NT2/D1 (cell line): ENCODE results near the gene COX6A2.

ENCODE experiments used
- SUZ12 ChIP-seq: IDR thresholded peaks from 2 replicates; pipeline ENCODE4 v1.6.1; 2011; ENCODE audit not compliant: insufficient read length, insufficient read depth; ENCODE audit errors: extremely low read depth
- ZNF274 ChIP-seq: IDR thresholded peaks from 2 replicates; pipeline ENCODE4 v1.6.1; 2011; ENCODE audit warnings: mild to moderate bottlenecking, low read depth, low read length

DNA sequence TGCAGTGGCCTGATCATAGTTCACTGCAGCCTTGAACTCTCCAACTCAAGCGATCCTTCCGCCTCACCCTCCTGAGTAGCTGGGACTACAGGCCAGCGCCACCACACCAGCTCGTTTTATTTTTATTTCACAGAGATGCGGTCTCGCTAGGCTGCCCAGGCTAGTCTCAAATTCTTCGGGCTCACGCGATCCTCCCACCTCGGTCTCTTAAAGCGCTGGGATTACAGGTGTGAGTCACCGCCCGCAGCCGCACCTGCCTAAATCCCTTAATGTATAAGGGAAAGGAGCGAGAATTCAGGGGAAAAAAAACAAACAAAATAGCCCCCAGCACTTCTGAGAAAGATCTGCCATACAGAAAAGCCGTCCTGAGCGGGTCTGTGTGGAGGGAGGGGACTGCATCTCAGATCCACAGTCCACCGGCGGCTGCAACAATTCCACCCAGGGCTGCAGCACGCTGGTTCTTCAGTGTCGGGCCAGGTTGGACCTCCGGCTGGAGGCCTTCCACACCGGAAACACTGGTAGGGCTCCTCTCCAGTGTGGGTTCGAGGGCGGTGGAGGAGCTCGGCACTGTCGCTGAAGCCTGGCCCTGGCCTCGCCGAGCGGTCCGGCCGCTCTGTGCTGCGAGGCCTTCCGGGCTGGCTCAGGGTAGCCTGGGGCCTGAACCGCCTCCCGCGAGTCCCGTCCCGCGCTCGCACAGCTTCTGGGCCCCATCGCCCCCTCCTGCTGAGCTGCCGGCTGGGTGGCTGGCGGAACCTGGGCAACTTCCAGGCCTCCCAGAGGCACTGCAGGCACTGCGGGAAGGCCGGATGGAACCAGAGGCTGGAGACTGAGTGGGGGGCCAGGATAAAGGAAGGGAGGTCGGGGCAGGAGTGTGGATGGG lies 7.4 kb upstream of the COX6A2 start:
- TF ChIP-seq ZNF274 (no peak), SUZ12 (no peak)
